ENCODE data around the gene CDKAL1. TPM values are rescaled to one million over a fixed set of nuclear protein-coding genes. Genes with fewer than 3 reads are reported as not detected.

The CDKAL1 gene
- total RNA-seq, 1 experiment from 2014 or later = 16.1 TPM

DNA sequence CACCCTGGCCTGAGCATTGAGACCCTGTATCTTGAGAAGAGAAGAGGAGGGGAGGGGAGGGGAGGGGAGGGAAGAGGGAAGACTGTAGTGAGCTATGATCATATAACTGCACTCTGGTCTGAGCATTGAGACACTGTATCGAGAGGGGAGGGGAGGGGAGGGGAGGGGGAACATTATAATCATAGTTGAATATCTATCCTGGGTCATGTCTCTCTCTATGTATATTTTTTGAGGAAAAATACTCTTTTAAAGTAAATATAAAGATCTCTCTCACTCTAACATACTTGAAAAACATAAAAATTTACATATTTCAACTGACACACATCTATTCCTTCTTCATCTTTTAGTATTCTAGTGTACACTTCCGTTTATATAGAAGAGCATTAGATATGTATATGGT, 431.0 kb downstream of the CDKAL1 start:
- Histone ChIP-seq H3K27ac (no peak overlapping the region), H2AFZ (no peak overlapping the region), H3F3A (ENCODE audit: insufficient read depth, low read depth) (no peaks in the 10 kb centered on the region), H4K20me1 (ENCODE audit: insufficient read depth) (no peaks in the 10 kb centered on the region), H3K36me3 (ENCODE audit: low read depth) (no peaks in the 10 kb centered on the region), H3K4me1 (replicated peaks; ENCODE audit: insufficient read depth) (no peaks in the 10 kb centered on the region), H3K4me3 (no peak overlapping the region), H3K27me3 (ENCODE audit: insufficient read depth, low read depth) (no peaks in the 10 kb centered on the region), H3K79me2 (ENCODE audit: low read depth) (no peaks in the 10 kb centered on the region), H3K9me2 (ENCODE audit: insufficient read depth) (no peaks in the 10 kb centered on the region), H3K4me2 (no peak overlapping the region), H3K9me3 (ENCODE audit: insufficient read depth, low read depth) (no peaks in the 10 kb centered on the region; the same call in 1 of the 2 replicates)
- ChIA-PET POLR2A (ENCODE audit: unreplicated experiment) (no interaction called here), CTCF (no interaction called here)
- DNase-seq = no peak
- no peak for TF ChIP-seq CTCF (conservative IDR thresholded peaks at IDR 0.05)
- TF ChIP-seq EZH2 (IDR thresholded peaks at IDR 0.05; ENCODE audit: low read depth) = no peak
- BruUV-seq (replicated peaks) = no TSS peak
- intact Hi-C loops (cut with micrococcal nuclease; ENCODE audit: unreplicated experiment) = no loop called here

- Histone ChIP-seq H3K79me2 (ENCODE audit: low read depth) (no peaks in the 10 kb centered on the region), H3K4me2 (no peak overlapping the region), H3K27me3 (ENCODE audit: insufficient read depth, low read depth) (no peaks in the 10 kb centered on the region), H3K4me1 (replicated peaks; ENCODE audit: insufficient read depth) (no peaks in the 10 kb centered on the region), H3F3A (ENCODE audit: insufficient read depth, low read depth) (no peaks in the 10 kb centered on the region), H3K36me3 (ENCODE audit: low read depth) (no peaks in the 10 kb centered on the region), H3K4me3 (no peak overlapping the region), H3K9me2 (ENCODE audit: insufficient read depth) (no peaks in the 10 kb centered on the region), H2AFZ (no peak overlapping the region), H4K20me1 (ENCODE audit: insufficient read depth) (no peaks in the 10 kb centered on the region), H3K27ac (no peak overlapping the region), H3K9me3 (ENCODE audit: insufficient read depth, low read depth) (no peaks in the 10 kb centered on the region; the same call in 1 of the 2 replicates)
- no peak for DNase-seq
- intact Hi-C loops (cut with micrococcal nuclease; ENCODE audit: unreplicated experiment) = no loop called here
- POLR2A ChIA-PET (ENCODE audit: unreplicated experiment) = no interaction called here
- no TSS peak for BruUV-seq (replicated peaks)
- TF ChIP-seq CTCF (conservative IDR thresholded peaks at IDR 0.05) = no peak
- TF ChIP-seq EZH2 (IDR thresholded peaks at IDR 0.05; ENCODE audit: low read depth) = no peak
- CTCF ChIA-PET = no interaction called here
These were observed 431.7 kb downstream of the CDKAL1 start for GRCh38 chr6:20965915-20966314.

DNA sequence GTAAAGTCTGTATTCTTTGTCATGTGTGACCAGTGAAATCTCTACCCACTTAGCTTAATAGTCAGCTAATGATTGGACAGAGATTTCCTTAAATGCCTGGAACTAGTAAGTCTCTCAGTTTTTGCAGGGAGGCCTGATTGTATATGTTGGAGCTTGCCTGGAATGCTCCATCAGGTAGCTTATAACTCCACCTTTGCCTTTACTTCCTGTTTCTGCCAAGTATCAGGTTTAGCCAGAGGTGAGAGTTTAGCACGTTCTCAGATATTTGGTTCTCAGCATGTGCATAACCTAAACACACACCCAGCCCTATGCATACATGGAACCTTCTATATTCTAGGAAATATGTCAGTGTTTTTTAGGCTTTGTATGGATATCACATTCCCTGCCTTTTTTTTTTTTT, 435.3 kb downstream of the CDKAL1 start:
- Histone ChIP-seq H2AFZ (no peak overlapping the region), H3K4me1 (replicated peaks; ENCODE audit: insufficient read depth) (no peaks in the 10 kb centered on the region), H3F3A (ENCODE audit: insufficient read depth, low read depth) (no peaks in the 10 kb centered on the region), H3K27me3 (ENCODE audit: insufficient read depth, low read depth) (no peaks in the 10 kb centered on the region), H3K27ac (no peak overlapping the region), H3K36me3 (ENCODE audit: low read depth) (no peaks in the 10 kb centered on the region), H3K4me2 (no peak overlapping the region), H3K9me2 (ENCODE audit: insufficient read depth) (no peaks in the 10 kb centered on the region), H3K9me3 (ENCODE audit: insufficient read depth, low read depth) (no peaks in the 10 kb centered on the region; the same call in 1 of the 2 replicates), H3K79me2 (ENCODE audit: low read depth) (no peaks in the 10 kb centered on the region), H3K4me3 (no peak overlapping the region), H4K20me1 (ENCODE audit: insufficient read depth) (no peaks in the 10 kb centered on the region)
- CTCF ChIA-PET = interaction anchor here (0.6 kb wide), 2 partner anchors 84 to 1077 kb away, joined by 3 read pairs; no protein-coding TSS in a partner anchor
- intact Hi-C loops (cut with micrococcal nuclease; ENCODE audit: unreplicated experiment) = no loop called here
- DNase-seq = no peak
- no peak for TF ChIP-seq EZH2 (IDR thresholded peaks at IDR 0.05; ENCODE audit: low read depth)
- TF ChIP-seq CTCF (conservative IDR thresholded peaks at IDR 0.05) = no peak
- no TSS peak for BruUV-seq (replicated peaks)
- POLR2A ChIA-PET (ENCODE audit: unreplicated experiment) = interaction anchor here (0.7 kb wide), 1 partner anchor 403 kb away, joined by 3 read pairs; no protein-coding TSS in a partner anchor
